ENCODE measurements around the gene BAIAP2. TPM values are rescaled to one million over a fixed set of nuclear protein-coding genes. Genes with fewer than 3 reads are reported as not detected.

Gene BAIAP2
- total and polyA plus RNA-seq, 2 experiments from 2014 or later, result 27.1 to 49.7 TPM

DNA sequence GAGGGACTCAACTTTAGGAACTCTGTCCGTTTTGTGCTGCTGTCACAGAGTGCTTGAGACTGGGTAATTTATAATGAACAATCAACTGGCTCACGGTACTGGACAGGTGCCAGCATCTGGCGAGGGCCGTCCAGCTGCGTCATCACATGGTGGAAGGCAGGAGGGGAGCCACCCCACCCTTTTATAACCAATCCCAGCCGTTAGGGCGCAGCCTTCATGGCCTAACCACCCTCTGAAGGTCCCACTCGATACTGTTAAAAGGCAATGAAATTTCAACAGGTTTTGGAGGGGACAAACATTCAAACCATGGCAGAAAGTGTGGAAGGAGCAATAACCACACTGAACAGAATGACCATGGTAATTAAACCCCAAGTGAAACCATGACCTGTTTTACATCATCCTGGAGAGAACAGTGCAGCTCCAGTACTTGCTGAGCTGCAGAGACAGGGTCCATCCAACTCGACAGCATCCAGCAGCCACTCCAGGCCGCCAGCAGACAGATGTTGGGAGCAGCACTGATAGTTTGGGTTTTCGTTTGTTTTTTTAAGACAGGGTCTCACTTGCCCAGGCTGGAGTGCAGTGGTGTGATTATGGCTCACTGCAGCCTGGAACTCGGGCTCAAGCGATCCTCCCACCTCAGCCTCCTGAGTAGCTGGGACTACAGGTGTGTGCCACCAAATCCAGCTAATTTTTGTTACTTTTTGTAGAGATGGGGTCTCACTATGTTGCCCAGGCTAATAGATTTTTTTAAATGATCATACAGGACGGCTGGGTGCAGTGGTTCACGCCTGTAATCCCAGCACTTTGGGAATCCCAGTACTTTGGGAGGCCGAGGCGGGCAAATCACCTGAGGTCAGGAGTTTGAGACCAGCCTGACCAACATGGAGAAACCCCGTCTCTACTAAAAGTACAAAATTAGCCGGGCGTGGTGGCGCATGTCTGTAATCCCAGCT is 32.3 kb upstream of the BAIAP2 start:
- Histone ChIP-seq H2AFZ (no peak overlapping the region), H3K4me1 (ENCODE audit: insufficient read depth) (peaks cover 9% of the 10 kb centered on the region), H3K9me3 (ENCODE audit: low read depth) (no peaks in the 10 kb centered on the region), H3K27ac (no peak overlapping the region), H3K4me2 (no peak overlapping the region), H4K20me1 (ENCODE audit: insufficient read depth, poor library complexity, severe bottlenecking) (no peaks in the 10 kb centered on the region), H3K27me3 (peaks cover 44% of the 10 kb centered on the region), H3K9me2 (replicated peaks; ENCODE audit: insufficient read depth) (no peaks in the 10 kb centered on the region), H3K79me2 (no peaks in the 10 kb centered on the region), H3K4me3 (no peak overlapping the region), H3K36me3 (replicated peaks; ENCODE audit: insufficient read depth, low read depth) (no peaks in the 10 kb centered on the region)
- DNase-seq (ENCODE audit: low spot score), result no peak
- WGBS (ENCODE audit: low lambda C conversion rate, missing lambda C conversion rate), result 71% methylated on average over 21 of the region's 21 CpGs
- TF ChIP-seq, protein P1, sequence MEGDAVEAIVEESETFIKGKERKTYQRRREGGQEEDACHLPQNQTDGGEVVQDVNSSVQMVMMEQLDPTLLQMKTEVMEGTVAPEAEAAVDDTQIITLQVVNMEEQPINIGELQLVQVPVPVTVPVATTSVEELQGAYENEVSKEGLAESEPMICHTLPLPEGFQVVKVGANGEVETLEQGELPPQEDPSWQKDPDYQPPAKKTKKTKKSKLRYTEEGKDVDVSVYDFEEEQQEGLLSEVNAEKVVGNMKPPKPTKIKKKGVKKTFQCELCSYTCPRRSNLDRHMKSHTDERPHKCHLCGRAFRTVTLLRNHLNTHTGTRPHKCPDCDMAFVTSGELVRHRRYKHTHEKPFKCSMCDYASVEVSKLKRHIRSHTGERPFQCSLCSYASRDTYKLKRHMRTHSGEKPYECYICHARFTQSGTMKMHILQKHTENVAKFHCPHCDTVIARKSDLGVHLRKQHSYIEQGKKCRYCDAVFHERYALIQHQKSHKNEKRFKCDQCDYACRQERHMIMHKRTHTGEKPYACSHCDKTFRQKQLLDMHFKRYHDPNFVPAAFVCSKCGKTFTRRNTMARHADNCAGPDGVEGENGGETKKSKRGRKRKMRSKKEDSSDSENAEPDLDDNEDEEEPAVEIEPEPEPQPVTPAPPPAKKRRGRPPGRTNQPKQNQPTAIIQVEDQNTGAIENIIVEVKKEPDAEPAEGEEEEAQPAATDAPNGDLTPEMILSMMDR (IDR thresholded peaks at IDR 0.05; ENCODE audit: poor library complexity), result no peak
- no peak for TF ChIP-seq EZH2phosphoT487 (IDR thresholded peaks at IDR 0.05; ENCODE audit: low read depth, severe bottlenecking, unreplicated experiment)
- no peak for TF ChIP-seq EZH2 (IDR thresholded peaks at IDR 0.05; ENCODE audit: borderline replicate concordance)

DNA sequence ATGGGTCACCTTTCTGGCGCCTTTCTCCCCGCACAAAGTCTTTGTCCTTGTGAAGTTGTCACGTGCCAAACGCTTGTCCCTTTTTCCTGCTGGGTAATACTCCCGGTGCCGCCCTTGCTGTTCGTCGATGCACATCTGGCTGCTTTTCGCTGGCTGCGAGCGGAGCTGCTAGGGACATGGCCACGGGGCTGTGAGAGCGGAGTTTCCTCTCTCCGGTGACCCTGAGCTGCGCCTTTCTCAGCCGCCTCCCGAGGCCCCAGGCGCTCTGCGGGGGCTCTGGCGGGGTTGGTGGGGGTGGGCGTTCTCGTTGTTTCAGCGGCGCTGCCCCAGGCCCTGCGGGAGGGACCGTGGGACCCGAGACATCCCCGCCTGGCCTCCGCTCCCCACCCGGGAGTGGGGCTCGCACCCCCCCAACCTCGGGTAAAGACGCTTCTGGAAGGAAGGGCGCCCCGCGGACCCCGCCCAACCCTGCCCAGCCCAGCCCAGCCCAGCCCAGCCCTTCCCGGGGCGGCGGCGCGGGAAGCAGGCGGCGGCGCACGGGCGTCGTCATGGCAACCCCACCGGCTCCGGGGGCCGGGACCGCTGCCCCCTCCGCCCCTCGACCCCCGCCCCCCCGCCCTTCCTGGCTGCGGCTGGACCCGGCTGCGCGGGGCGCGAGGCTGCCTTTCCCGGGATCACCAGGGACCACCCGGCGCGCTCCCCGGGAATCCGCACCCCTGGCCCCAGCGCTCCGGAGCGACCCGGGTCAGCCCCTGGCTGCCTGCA is 31.1 kb upstream of the BAIAP2 start:
- Histone ChIP-seq H3K27me3 (peaks cover 44% of the 10 kb centered on the region), H3K4me3 (no peak overlapping the region), H2AFZ (no peak overlapping the region), H3K27ac (no peak overlapping the region), H3K36me3 (replicated peaks; ENCODE audit: insufficient read depth, low read depth) (no peaks in the 10 kb centered on the region), H3K4me2 (peak overlapping the region; percentile 82), H3K79me2 (no peaks in the 10 kb centered on the region), H3K9me3 (ENCODE audit: low read depth) (no peaks in the 10 kb centered on the region), H4K20me1 (ENCODE audit: insufficient read depth, poor library complexity, severe bottlenecking) (no peaks in the 10 kb centered on the region), H3K9me2 (replicated peaks; ENCODE audit: insufficient read depth) (no peaks in the 10 kb centered on the region), H3K4me1 (ENCODE audit: insufficient read depth) (peaks cover 9% of the 10 kb centered on the region)
- 13% methylated on average over 39 of the region's 72 CpGs for WGBS (ENCODE audit: low lambda C conversion rate, missing lambda C conversion rate)
- TF ChIP-seq, protein P1 (IDR thresholded peaks at IDR 0.05; ENCODE audit: poor library complexity), result no peak
- TF ChIP-seq EZH2phosphoT487 (IDR thresholded peaks at IDR 0.05; ENCODE audit: low read depth, severe bottlenecking, unreplicated experiment) (no peak), EZH2 (IDR thresholded peaks at IDR 0.05; ENCODE audit: borderline replicate concordance) (peak; percentile 66)
- no peak for DNase-seq (ENCODE audit: low spot score)

- Histone ChIP-seq H3K4me2 (no peak overlapping the region), H3K4me3 (no peak overlapping the region), H3K79me2 (no peaks in the 10 kb centered on the region), H3K27me3 (peaks cover 44% of the 10 kb centered on the region), H4K20me1 (ENCODE audit: insufficient read depth, poor library complexity, severe bottlenecking) (no peaks in the 10 kb centered on the region), H3K9me3 (ENCODE audit: low read depth) (no peaks in the 10 kb centered on the region), H3K9me2 (replicated peaks; ENCODE audit: insufficient read depth) (no peaks in the 10 kb centered on the region), H2AFZ (no peak overlapping the region), H3K36me3 (replicated peaks; ENCODE audit: insufficient read depth, low read depth) (no peaks in the 10 kb centered on the region), H3K4me1 (ENCODE audit: insufficient read depth) (peaks cover 9% of the 10 kb centered on the region), H3K27ac (no peak overlapping the region)
- WGBS (ENCODE audit: low lambda C conversion rate, missing lambda C conversion rate), result 81% methylated on average over 10 of the region's 10 CpGs
- TF ChIP-seq EZH2phosphoT487 (IDR thresholded peaks at IDR 0.05; ENCODE audit: low read depth, severe bottlenecking, unreplicated experiment), result no peak
- TF ChIP-seq, protein P1 (IDR thresholded peaks at IDR 0.05; ENCODE audit: poor library complexity), result no peak
- DNase-seq (ENCODE audit: low spot score), result no peak
Observed at GRCh38 chr17:81006891-81007290, 28.1 kb upstream of the BAIAP2 start.

All from hepatocyte (in vitro differentiated cells).